H1 (cell line): ENCODE data around the gene MAGI3. TPM values are rescaled to one million over a fixed set of nuclear protein-coding genes. Genes with fewer than 3 reads are reported as not detected.

Experiments used
- CTBP2 ChIP-seq: IDR thresholded peaks from 2 replicates; pipeline ENCODE4 v1.7.0; 2011; ENCODE audit warnings: borderline replicate concordance, mild to moderate bottlenecking, moderate library complexity, mixed read lengths, low read length; ENCODE audit not compliant: insufficient read depth, insufficient read length
- NRF1 ChIP-seq: IDR thresholded peaks from 2 replicates; pipeline ENCODE4 v1.6.1; 2011; ENCODE audit warnings: mild to moderate bottlenecking, low read depth, low read length, improper control_type of control experiment
- polyA plus RNA-seq, 7 experiments: library from polyadenylated mRNA; depleted of rRNA in 3 of 7; stranded (reverse) in 5 of 7; unstranded in 2 of 7; fragments of >200 nt in 5 of 7; fragments of 200-250 nt in 2 of 7; gene quantifications; 1 replicate in 5 of 7; 2 replicates in 1 of 7; 4 replicates in 1 of 7; pipeline versions ENCODE4 v1.2.1 to v1.2.3, GENCODE V29; 2011 to 2013; ENCODE audit warnings: missing spikeins in 2 of 7, mixed read lengths in 2 of 7
- total RNA-seq: library from RNA; stranded (reverse); fragmentation: NEBNext Ultra II Directional; extraction: Animal tissue kit (Norgen Biotek cat#: 25700); gene quantifications from 2 replicates; pipeline ENCODE4 v1.2.1, GENCODE V29; 2021

The MAGI3 gene
- total and polyA plus RNA-seq, 2 of the 8 experiments (the other 6 are each of a cell fraction or from before 2014, with no cell fraction given) = 2.3 to 7.8 TPM

DNA sequence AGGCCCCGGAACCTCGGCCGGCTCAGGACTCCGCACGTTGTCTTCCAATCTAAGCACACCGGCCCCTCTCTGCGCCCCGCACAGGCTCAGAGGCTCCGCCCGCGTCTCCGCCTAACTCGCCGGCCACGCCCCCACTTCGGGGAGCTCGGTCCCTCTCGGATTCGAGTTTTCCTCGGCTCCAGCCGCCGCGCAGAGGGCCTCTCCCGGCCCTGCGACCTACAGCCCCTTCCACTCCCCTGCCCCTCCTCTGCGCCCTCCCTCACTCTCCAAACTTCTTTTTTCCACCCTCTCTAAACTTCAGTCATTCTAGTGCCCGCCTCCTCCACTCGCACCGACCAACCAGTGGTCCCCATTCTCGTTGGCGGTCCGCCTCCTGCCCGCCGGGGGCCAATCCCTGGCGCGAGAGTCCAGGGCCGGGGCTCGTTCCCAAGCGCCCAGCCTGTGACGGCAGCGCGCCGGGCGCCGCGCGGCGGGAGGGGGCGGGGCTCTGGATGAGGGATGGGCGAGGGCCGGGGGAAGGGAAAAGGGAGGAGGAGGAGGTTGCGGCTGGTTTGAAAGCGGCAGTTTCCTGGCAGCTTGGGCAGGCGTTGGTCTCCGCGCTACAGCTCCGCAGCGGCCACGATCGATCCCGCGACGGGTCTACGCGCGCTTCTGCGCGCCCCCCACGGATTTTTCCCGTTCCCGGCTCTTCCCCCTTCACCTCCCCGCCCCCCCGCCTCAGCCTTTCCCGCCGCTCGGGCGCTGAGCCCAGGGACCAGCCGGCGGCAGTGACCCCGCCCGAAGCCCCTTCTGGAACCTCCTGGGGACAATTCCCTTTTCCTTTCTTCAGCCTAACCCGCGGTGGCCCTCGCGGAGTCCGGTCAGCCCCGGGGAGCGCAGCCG, at the start of gene MAGI3 (continued):
- TF ChIP-seq CTBP2 (no peak), NRF1 (no peak)
